LNCaP clone FGC (cell line): ENCODE measurements around the gene PPFIA3.

ENCODE experiments used
- DNase-seq: peaks from one replicate; pipeline ENCODE4 v3.0.0-alpha.2; 2011; ENCODE audit warnings: low read depth
- H3K4me3 ChIP-seq: 2 replicates; pipeline ENCODE4 v1.5.1; 2011; ENCODE audit warnings: mild to moderate bottlenecking, low read depth, low read length, control low read depth
- CTCF ChIP-seq: IDR thresholded peaks from 2 replicates; pipeline ENCODE4 v1.5.1; 2012; ENCODE audit warnings: mild to moderate bottlenecking; ENCODE audit not compliant: control insufficient read depth, insufficient read depth; ENCODE audit errors: extremely low read depth

The PPFIA3 gene

DNA sequence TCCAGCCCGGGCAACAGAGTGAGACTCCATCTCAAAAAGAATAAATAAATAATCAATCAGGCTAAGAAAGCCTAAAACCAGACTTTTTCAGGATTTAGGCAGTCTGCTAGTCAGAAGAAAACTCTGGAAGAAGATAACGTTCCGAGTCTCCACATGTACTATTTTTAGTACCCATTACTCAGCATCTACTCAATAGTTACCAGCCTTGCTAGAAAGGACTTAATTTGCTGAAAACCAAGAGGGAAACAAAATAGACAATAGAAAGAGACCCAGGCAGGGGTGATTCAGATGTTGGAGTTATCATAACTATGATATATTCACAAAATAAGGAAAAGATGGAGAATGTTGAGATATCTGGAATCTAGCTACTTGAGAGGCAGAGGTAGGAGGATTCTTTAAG is 8.8 kb upstream of the PPFIA3 start:
- TF ChIP-seq CTCF, result no peak
- DNase-seq, result no peak
- H3K4me3 ChIP-seq, result no peak overlapping the region

DNA sequence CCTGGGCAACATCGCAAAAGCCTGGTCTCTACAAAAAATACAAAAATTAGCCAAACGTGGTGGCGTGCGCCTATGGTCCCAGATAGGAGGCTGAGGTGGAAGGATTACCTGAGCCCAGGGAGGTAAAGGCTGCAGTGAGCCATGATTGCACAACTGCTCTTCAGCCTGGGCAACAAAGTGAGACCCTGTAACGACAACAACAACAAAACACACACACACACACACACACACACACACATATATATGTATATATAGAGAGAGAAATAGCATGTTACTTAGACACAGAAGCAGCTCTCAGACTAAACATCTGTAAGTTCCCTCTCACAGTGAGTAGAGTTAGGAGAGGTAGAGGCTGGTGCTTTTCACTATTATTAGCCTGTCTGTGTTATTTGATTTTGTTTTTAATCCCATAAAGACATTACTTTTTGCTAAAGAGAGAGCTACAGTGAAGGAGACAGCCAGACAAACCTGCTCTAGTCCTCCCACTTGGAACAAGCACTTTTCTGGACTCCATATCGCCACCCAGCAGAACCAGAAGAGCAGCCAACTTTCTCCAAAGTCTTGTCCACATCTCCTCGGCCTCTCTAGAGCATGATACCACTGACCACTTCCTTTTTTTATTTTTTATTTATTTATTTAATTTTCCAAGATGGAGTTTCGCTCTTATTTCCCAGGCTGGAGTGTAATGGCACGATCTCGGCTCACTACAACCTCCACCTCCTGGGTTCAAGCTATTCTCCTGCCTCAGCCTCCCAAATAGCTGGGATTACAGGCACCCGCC is 7.9 kb upstream of the PPFIA3 start:
- no peak for TF ChIP-seq CTCF
- DNase-seq, result no peak
- no peak overlapping the region for H3K4me3 ChIP-seq

GRCh38 chr19:49113762-49114629 is 5.3 kb upstream of the PPFIA3 start, which contains the start of gene LIN7B:
TSS of gene LIN7B (plus strand) at chr19:49114370. CDS start at chr19:49114405, 35 bp downstream.
- H3K4me3 ChIP-seq, result peak within 1 kb of the TSS; percentile 59
- no peak for DNase-seq
- TF ChIP-seq CTCF, result peak; percentile 29; the same call in 1 of the 2 replicates

DNA sequence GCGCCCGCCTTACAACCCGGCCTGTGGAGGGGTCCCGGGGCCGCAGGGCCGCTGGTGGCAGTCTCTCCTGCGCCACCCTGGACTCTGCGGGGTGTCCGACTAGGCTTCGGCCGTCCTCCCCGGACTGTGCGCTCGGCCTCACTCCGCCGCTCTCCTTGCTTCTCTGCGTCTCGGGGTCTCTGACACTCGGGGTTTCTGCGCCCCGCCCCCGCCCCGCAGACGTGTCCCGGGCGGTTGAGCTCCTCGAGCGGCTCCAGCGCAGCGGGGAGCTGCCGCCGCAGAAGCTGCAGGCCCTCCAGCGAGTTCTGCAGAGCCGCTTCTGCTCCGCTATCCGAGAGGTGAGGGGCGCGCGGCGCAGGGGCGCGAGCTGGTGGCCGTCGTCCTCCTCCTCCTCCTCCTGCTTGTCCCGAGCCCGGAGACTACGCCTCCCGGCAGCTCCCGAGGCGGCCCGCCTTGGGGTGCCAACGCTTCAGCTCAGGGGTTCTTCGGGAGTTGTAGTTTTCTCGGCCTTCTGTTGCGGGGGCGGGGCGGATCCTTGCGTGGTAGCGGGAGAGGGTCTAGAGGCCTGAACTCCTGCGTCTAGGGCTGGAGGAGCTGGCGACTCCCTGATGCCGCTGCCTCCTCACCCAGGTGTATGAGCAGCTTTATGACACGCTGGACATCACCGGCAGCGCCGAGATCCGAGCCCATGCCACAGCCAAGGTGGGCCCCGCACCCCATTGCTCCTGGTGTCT is 4.5 kb upstream of the PPFIA3 start:
- DNase-seq, result no peak
- no peak for TF ChIP-seq CTCF
- peak overlapping the region; percentile 59 for H3K4me3 ChIP-seq

DNA sequence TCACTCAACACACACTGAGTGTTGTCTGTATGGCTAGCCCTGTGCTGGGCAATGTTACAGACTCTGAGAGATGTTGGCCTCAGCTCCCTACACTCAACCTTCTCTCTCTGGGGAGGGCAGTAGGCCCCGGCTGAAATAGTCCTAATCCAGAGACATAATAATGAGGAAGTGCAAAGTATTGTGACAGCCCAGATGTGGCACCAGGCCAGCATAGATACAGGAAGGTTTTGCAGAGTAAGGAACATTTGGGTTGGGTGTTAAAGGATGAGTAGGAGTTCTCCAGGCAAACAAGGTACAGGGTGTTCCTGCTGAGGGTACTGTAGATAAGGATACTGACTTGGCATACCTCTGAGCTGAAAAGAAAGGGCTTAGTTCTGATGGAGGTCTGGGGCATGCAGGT is 2.8 kb upstream of the PPFIA3 start:
- H3K4me3 ChIP-seq, result no peak overlapping the region
- TF ChIP-seq CTCF, result no peak
- DNase-seq, result no peak

DNA sequence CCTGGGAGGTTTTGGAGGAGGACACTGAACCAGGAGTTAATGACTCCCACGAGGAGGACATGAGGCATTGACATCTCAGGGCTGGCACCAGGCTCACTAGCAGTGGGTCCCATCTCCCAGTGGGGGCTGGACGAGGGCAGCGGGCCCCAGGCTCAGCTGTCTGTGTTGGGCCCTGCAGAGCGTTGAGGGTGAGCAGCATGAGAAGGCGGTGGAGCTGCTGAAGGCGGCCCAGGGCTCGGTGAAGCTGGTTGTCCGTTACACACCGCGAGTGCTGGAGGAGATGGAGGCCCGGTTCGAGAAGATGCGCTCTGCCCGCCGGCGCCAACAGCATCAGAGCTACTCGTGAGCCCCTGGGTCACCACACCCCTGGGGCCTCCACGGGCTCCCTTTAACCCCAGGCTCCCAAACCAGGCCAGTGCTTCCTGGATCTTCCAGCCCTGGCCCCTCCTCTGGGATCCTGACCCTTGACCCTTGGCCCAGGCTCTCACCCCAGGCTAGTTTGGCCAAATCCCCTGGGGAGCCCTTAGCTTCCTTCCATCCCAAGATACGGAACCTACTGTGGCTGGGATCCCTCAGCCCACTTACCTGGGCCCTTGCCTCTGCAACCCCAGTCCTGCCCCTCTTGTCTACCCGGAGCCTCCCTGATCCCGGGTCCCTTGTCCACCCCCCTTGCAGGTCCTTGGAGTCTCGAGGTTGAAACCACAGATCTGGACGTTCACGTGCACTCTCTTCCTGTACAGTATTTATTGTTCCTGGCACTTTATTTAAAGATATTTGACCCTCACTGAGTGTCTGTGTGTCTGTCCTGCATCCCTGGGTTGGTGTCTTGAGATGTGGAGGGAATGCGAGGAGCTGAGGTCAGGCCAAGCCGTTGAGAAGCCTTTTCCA is 1.4 kb upstream of the PPFIA3 start:
- peak overlapping the region; percentile 54 for H3K4me3 ChIP-seq
- no peak for DNase-seq
- no peak for TF ChIP-seq CTCF
